WTC11 (cell line): Measurements from ENCODE around the gene SDK2.

Experiments used
- CBFB ChIP-seq: sonication (generic); formaldehyde crosslinking; IDR thresholded peaks from 2 replicates; pipeline ENCODE4 v1.8.1; 2022; ENCODE audit warnings: mild to moderate bottlenecking, low read depth, missing genetic modification reagents
- CTCF ChIP-seq: fragments of 200-600 bp; IDR thresholded peaks from 2 replicates; pipeline ENCODE4 v1.8.0; 2022; ENCODE audit warnings: antibody characterized with exemption
- E2F5 ChIP-seq: sonication (generic); formaldehyde crosslinking; IDR thresholded peaks from 2 replicates; pipeline ENCODE4 v1.8.1; 2022; ENCODE audit warnings: mild to moderate bottlenecking, moderate library complexity, missing genetic modification reagents
- ETV6 ChIP-seq: sonication (generic); formaldehyde crosslinking; IDR thresholded peaks from 2 replicates; pipeline ENCODE4 v1.8.1; 2022; ENCODE audit warnings: mild to moderate bottlenecking, missing genetic modification reagents
- FOXJ3 ChIP-seq: sonication (generic); formaldehyde crosslinking; IDR thresholded peaks from 2 replicates; pipeline ENCODE4 v1.9.0; 2021; ENCODE audit warnings: missing genetic modification reagents, mild to moderate bottlenecking, borderline replicate concordance
- MAX ChIP-seq: sonication (generic); formaldehyde crosslinking; IDR thresholded peaks from 2 replicates; pipeline ENCODE4 v1.8.0; 2022; ENCODE audit warnings: mild to moderate bottlenecking, missing genetic modification reagents
- SP1 ChIP-seq: sonication (generic); formaldehyde crosslinking; conservative IDR thresholded peaks from 2 replicates; pipeline ENCODE4 v1.8.1; 2022; ENCODE audit warnings: missing genetic modification reagents
- ZNF423 ChIP-seq: fragments of 250-450 bp; sonication (Bioruptor Pico); IDR thresholded peaks from 2 replicates; pipeline ENCODE4 v2.1.2; 2022; ENCODE audit warnings: mild to moderate bottlenecking, moderate library complexity
- ZSCAN18 ChIP-seq: fragments of 250-450 bp; sonication (Bioruptor Pico); IDR thresholded peaks from 2 replicates; pipeline ENCODE4 v2.1.2; 2022; ENCODE audit warnings: mild to moderate bottlenecking, moderate library complexity

- TF ChIP-seq CTCF (no peak), E2F5 (CRISPR knock-in tag) (no peak), ETV6 (no peak), ZSCAN18 (no peak), ZNF423 (CRISPR knock-in tag) (no peak), MAX (CRISPR knock-in tag) (no peak), FOXJ3 (CRISPR knock-in tag) (no peak), CBFB (no peak), SP1 (CRISPR knock-in tag) (no peak)
Observed at GRCh38 chr17:73576556-73577098, 67.6 kb downstream of the SDK2 start.
